Stimulated activated CD8-positive, alpha-beta memory T cell treated with anti-CD3 and anti-CD28 coated beads, Interleukin-4, amount 100 ng/mL, for 24 hours (primary cell): ENCODE measurements around the gene KRTAP5-11.
"Not testable (repeated sequence)": the region's sequence is repeated elsewhere in the genome, so short reads cannot be mapped to it uniquely, and the experiment has no call there.

Experiments
- DNase-seq: peaks from one replicate; pipeline ENCODE4 v3.0.0-alpha.2; 2020; ENCODE audit warnings: low read depth

KRTAP5-11 gene

DNA sequence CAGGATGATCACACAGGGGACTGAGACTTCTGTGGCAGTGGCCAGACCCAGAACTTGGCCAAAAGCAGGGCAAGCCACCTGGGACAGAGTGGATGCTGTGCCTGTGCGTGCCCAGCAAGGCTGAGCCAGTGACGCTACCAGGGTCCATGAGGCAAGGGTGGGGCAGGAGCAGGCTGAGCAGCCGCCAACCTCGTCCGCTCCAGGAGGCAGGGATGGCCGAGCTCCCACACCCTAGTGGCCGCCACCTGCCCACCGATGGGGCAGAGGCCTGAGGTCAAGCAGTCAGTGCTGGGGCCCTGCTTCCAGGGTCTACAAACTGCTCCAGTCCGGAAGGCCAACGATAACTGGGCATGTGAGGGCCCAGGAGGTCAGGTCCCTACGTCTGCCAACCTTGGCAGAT lies 27.2 kb downstream of the KRTAP5-11 start:
- no peak for DNase-seq

DNA sequence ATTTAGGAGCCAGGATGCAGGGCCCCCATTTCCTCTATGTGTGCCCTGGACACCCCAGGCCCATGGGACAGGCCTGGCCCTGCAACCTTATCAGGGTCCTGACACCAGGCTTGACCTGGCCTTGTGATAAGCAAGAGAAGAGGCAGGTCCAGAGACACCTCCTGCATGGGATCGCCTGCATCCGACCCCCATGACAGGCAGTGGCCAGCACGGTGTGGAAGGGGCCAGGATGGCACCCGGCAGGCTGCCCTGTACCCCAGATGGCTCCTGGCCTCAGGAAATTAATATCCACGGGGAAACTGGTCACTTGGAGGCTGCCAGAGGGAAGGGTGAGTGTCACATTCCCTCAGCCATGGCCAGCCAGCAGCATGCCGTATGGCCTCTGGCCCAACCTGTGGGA lies 27.7 kb downstream of the KRTAP5-11 start:
- no peak for DNase-seq

DNA sequence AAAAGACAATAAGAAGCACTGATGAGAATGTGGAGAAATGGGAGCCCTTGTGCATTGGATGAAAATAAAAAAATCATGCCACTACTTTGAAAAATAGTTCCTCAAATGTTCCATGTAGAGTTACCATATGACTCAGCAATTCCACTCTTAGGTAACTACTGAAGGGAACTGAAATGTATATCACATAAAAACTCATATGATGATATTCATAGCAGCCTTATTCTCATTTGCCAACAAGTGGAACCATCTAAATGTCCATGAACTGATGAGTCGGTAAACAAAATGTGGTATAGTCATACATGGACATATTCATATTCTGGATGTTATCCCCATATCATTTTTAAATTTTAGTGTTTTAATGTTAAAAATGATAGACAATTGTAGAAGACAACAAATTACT lies 31.0 kb downstream of the KRTAP5-11 start:
- no peak for DNase-seq

DNA sequence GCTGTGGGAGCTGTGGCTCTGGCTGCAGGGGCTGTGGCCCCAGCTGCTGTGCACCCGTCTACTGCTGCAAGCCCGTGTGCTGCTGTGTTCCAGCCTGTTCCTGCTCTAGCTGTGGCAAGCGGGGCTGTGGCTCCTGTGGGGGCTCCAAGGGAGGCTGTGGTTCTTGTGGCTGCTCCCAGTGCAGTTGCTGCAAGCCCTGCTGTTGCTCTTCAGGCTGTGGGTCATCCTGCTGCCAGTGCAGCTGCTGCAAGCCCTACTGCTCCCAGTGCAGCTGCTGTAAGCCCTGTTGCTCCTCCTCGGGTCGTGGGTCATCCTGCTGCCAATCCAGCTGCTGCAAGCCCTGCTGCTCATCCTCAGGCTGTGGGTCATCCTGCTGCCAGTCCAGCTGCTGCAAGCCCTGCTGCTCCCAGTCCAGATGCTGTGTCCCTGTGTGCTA lies 33.9 kb downstream of the KRTAP5-11 start:
- no peak for DNase-seq

DNA sequence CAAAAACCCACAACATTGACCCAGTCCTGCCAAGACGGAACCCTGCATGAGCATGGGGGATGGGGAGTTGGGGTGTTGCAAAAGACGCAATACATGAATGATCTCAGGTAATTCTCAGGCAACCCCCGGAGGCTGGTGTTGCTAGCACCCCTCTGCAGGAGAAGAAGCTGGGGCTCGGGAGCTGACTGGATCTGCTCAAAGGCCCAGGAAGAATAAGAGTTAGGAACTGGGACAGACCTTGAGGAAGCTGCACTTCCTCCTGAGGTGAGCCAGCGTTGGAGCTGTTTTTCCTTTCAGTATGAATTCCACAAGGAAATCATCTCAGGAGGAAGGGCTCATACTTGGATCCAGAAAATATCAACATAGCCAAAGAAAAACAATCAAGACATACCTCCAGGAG lies 34.6 kb downstream of the KRTAP5-11 start, which contains the start of gene KRTAP5-9:
TSS of gene KRTAP5-9 (plus strand) at position 301 of the 400 bp plus-strand sequence. CDS start 238 bp downstream, outside the sequence.
- DNase-seq: no peak

- no peak for DNase-seq
Observed at GRCh38 chr11:71545405-71545966, 37.2 kb downstream of the KRTAP5-11 start.

DNA sequence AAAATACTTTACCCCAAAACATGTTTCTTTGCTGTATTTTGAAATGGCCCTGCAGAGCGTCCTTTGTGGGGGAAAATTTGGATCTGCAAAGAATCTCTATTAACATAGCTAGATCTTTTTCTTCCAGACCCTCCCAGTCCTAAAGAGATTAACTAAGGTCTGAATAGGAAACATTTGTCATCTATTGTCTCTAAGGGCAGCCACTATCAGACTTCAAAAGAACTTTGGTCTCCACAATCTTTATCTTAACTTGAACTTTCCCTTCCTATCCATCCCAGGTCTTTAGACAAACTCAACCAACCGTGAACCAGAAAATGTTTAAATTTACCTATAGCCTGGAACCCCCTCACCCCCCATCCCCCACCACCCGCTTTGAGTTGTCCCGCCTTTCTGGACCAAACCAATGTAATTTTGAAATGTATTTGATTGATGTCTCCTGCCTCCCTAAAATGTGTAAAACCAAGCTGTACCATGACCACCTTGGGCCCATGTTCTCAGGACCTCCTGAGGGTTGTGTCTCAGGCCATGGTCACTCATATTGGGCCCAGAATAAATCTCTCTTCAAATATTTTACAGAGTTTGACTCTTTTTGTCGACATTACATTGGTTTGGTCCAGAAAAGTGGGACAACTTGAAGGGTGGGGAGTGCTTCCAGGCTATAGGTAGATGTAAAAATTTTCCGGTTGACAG lies 38.0 kb downstream of the KRTAP5-11 start:
- no peak for DNase-seq

GRCh38 chr11:71543866-71544265 lies 38.8 kb downstream of the KRTAP5-11 start:
- DNase-seq: peak; percentile 3

DNA sequence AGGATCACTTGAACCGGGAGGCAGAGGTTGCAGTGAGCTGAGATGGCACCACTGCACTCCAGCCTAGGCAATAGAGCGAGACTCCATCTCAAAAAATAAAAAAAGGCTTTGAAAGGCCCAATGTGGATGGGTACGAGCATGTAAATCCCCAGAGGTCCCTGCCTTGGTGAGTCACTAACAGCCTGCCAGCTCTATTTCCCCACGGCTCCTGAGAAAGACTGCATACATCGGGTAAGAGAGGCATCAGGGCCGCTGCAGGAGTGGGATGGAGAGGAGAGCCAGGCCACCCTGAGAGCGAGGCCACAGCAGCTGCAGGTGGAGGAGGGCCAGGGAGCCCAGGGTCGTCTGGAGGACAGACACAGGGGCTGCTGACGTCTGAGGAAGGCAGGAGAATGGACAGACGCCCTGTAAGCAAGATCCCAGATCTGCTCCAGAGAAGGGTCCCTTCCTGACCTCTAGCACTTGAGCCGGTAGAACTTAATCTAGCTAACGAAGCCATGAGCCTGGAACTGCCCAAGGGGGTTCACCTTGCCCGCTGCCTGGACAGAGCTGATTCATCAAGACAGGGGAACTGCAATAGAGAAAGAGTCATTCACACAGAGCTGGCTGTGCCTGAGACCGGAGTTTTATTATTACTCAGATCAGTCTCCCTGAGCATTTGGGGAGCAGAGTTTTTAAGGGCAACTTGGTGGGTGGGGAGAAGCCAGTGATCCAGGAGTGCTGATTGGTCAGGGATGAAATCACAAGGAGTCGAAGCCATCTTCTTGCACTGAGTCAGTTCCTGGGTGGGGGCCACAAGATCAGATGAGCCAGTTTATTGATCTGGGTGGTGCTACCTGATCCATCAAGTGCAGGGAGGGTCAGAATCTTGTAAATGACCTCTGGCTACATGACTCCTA lies 39.5 kb downstream of the KRTAP5-11 start:
- no peak for DNase-seq

DNA sequence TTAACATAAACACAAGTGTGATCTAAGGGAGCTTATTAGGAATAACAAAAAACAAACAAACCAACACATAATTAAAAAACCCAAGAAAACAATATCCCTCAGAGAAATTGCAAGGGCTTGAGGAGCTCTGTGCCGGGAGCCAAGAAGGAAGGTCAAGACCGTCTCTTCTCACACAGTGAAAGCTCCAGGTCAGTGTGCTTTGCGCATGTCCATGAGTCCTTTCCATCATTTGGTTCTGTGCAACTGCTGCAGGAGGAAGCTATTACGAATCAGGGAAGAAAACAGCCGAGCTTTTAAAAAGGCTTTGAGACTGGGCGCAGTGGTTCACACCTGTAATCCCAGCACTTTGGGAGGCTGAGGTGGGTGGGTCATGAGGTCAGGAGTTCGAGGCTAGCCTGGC lies 40.3 kb downstream of the KRTAP5-11 start:
- DNase-seq: no peak

- DNase-seq: not testable (repeated sequence)
Observed at GRCh38 chr11:71540521-71541304, 42.0 kb downstream of the KRTAP5-11 start.

DNA sequence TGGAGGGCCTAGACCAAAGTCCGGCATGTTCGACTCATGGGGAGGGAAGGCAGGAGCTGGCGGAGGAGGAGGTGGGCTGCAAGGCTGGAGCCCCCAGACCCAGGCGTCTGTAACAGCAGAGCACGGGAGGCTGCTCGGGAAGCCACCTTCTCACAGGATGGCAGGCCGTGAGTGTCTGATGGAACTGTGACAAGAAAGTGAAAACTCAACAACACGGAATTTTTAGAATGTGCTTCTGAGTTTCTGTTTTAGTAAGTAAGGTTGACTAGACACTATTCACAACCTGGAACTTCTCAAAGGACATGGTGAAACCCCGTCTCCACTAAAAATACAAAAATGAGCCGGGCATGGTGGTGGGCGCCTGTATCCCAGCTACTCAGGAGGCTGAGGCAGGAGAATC lies 42.7 kb downstream of the KRTAP5-11 start:
- DNase-seq: not testable (repeated sequence)

- no peak for DNase-seq
Observed at GRCh38 chr11:71539017-71539416, 43.7 kb downstream of the KRTAP5-11 start.

DNA sequence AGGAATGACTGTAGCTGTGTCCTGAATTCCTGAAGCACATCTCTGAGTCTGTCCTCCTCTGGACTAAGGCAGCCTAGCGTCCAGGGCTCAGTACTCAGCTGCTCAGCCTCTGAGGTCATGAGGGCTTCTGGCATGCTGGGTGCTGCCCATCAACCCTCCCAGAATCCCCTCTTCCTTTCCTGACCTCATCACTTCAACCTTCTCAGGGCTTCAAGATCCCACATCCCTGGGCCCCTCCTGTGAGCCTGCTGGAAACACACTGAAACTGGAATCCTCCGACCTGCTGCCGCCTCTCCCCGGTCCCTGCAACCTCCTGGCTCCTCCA lies 44.0 kb downstream of the KRTAP5-11 start:
- no peak for DNase-seq

- DNase-seq: not testable (repeated sequence)
Observed at GRCh38 chr11:71537977-71538665, 44.6 kb downstream of the KRTAP5-11 start, which contains the start of gene KRTAP5-8. Gene KRTAP5-8, plus strand, starts transcription at chr11:71538025. Its CDS starts 31 bp downstream, at chr11:71538056.

GRCh38 chr11:71537537-71537936 lies 45.1 kb downstream of the KRTAP5-11 start:
- no peak for DNase-seq

DNA sequence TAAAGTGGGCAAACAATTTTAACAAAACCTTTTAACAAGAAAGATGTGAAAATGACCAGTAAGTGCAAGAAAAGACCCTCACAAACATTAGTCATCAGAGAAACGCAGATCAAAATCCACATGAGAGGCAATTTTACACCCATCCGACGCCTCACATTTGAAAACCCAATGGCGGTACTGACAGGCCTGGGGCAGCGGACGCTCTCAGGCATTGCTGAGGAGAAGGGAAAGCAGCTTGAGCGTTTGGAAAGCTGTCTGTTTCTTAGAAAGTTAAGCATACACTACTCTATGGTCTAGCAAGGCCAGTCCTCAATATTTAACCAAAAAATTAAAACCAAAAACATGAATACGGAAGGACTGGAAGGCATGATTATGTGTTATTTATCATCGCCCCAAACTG lies 46.9 kb downstream of the KRTAP5-11 start:
- DNase-seq: no peak

- DNase-seq: not testable (repeated sequence)
Observed at GRCh38 chr11:71534711-71535608, 47.7 kb downstream of the KRTAP5-11 start.

DNA sequence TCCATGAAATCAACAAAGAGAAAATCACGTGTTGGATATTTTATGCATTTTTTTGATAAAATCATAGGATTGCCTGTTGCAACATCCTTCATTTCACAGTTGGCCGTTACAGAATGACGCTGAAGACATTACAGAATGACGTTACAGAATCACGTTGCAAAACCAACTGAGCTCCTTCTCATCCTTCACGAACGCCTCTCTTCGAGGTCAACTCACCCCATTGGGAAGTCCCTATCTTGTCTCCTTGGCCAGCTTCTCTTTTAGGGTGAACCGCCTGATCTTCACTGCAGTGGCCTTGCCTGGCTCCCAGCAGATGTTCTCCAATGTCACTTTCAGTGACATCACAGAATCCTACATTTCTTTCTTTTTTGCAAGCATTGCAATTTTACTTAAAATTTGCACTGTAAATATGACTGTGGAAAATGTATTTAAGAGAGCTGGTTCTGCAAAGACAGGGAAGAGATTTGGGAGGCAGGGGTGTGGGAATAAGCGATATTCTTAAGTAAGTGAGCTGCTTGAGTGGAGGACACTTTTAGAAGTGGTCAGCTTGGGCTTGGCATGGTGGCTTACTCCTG lies 50.6 kb downstream of the KRTAP5-11 start:
- no peak for DNase-seq
